ENCODE measurements around the gene PTOV1.
A peak's percentile ranks its signal among the peaks of the same experiment; 100 is the strongest.

PTOV1 gene

GRCh38 chr19:49850487-49851342 lies at the start of gene PTOV1:
Gene PTOV1 (plus strand): TSS chr19:49851159.
- Histone ChIP-seq H3K27me3 (ENCODE audit: control insufficient read depth, insufficient read depth, low read length) (no peaks in the 10 kb centered on the region), H3K4me1 (ENCODE audit: control insufficient read depth, insufficient read depth, low read length) (peaks cover 12% of the 10 kb centered on the region; the same call in 1 of the 2 replicates), H3K27ac (ENCODE audit: low read depth, low read length) (peak within 1 kb of the TSS; percentile 95), H3K4me3 (ENCODE audit: low read depth, low read length) (peak within 1 kb of the TSS; percentile 80), H3K9ac (ENCODE audit: low read length) (peak within 1 kb of the TSS; percentile 88), H3K9me3 (ENCODE audit: control insufficient read depth, insufficient read depth, low read depth, low read length) (no peaks in the 10 kb centered on the region; the same call in 1 of the 2 replicates), H3K36me3 (ENCODE audit: control insufficient read depth, insufficient read depth, low read length) (peaks cover 22% of the 10 kb centered on the region)

- no peak overlapping the region for H3K9ac ChIP-seq (ENCODE audit: low read length)
- no peaks in the 10 kb centered on the region for H3K27me3 ChIP-seq (ENCODE audit: control insufficient read depth, insufficient read depth, low read length)
- H3K36me3 ChIP-seq (ENCODE audit: control insufficient read depth, insufficient read depth, low read length), result peaks cover 61% of the 10 kb centered on the region
- no peaks in the 10 kb centered on the region for H3K9me3 ChIP-seq (ENCODE audit: control insufficient read depth, insufficient read depth, low read depth, low read length)
- no peak overlapping the region for H3K4me3 ChIP-seq (ENCODE audit: low read depth, low read length)
- H3K27ac ChIP-seq (ENCODE audit: low read depth, low read length), result no peak overlapping the region
- H3K4me1 ChIP-seq (ENCODE audit: control insufficient read depth, insufficient read depth, low read length), result peaks cover 8% of the 10 kb centered on the region
Measured at GRCh38 chr19:49801401-49801888, 49.5 kb upstream of the PTOV1 start.

- peak overlapping the region; percentile 43 for H3K4me3 ChIP-seq (ENCODE audit: low read depth, low read length)
- peaks cover 57% of the 10 kb centered on the region for H3K36me3 ChIP-seq (ENCODE audit: control insufficient read depth, insufficient read depth, low read length)
- no peak overlapping the region for H3K9ac ChIP-seq (ENCODE audit: low read length)
- no peaks in the 10 kb centered on the region for H3K9me3 ChIP-seq (ENCODE audit: control insufficient read depth, insufficient read depth, low read depth, low read length)
- H3K4me1 ChIP-seq (ENCODE audit: control insufficient read depth, insufficient read depth, low read length), result peaks cover 8% of the 10 kb centered on the region
- no peaks in the 10 kb centered on the region for H3K27me3 ChIP-seq (ENCODE audit: control insufficient read depth, insufficient read depth, low read length)
- no peak overlapping the region for H3K27ac ChIP-seq (ENCODE audit: low read depth, low read length)
Measured at GRCh38 chr19:49801966-49802661, 48.8 kb upstream of the PTOV1 start.

DNA sequence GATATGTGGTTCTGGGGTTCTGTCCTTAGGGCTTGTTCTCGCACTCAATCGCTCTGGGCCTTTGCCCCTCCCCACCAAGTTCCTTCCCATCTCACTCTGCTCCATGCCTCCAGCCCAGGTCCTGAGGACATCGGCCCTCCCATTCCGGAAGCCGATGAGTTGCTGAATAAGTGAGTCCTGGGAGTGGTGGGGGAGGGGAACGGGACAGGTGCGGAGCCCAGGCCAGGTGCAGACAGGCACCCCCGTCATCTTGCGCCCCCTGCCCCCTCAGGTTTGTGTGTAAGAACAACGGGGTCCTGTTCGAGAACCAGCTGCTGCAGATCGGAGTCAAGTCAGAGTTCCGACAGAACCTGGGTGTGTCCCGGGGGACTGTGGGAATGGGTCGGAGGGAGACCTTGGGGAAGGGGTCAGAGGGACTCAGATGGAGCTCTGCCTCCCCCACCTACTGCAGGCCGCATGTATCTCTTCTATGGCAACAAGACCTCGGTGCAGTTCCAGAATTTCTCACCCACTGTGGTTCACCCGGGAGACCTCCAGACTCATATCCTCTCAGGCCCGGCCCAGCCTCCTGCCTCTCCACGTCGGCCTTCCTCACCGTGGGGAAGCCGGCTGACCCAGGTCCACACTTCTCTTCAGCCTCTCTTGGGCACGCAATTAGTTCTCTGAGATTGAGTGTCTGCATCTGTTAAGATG lies 48.0 kb upstream of the PTOV1 start:
- Histone ChIP-seq H3K36me3 (ENCODE audit: control insufficient read depth, insufficient read depth, low read length) (peaks cover 55% of the 10 kb centered on the region), H3K9me3 (ENCODE audit: control insufficient read depth, insufficient read depth, low read depth, low read length) (no peaks in the 10 kb centered on the region), H3K27ac (ENCODE audit: low read depth, low read length) (0 out of 2 replicates have a peak overlapping the region, but pooled peaks have one; percentile 45), H3K9ac (ENCODE audit: low read length) (no peak overlapping the region), H3K27me3 (ENCODE audit: control insufficient read depth, insufficient read depth, low read length) (no peaks in the 10 kb centered on the region), H3K4me1 (ENCODE audit: control insufficient read depth, insufficient read depth, low read length) (peaks cover 10% of the 10 kb centered on the region), H3K4me3 (ENCODE audit: low read depth, low read length) (peak overlapping the region; percentile 43)

DNA sequence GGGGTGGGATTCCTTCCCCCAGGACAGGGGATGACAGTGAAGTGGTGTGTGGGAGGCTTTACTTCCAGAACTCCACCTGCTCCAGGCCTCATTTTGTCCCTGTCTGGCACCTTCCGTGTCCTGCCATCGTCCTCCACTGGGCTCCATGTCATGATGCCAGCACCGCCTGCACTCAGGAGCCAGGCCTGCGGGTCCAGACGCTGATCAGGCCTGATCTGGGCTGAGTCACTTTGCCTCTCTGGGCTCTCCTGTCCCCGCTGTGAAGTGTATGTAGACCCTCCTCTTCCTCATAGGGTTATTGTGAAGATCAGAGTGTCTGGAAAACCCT lies 47.5 kb upstream of the PTOV1 start:
- Histone ChIP-seq H3K9ac (ENCODE audit: low read length) (no peak overlapping the region), H3K4me3 (ENCODE audit: low read depth, low read length) (no peak overlapping the region), H3K27ac (ENCODE audit: low read depth, low read length) (no peak overlapping the region), H3K36me3 (ENCODE audit: control insufficient read depth, insufficient read depth, low read length) (peaks cover 51% of the 10 kb centered on the region), H3K4me1 (ENCODE audit: control insufficient read depth, insufficient read depth, low read length) (peaks cover 14% of the 10 kb centered on the region), H3K27me3 (ENCODE audit: control insufficient read depth, insufficient read depth, low read length) (no peaks in the 10 kb centered on the region), H3K9me3 (ENCODE audit: control insufficient read depth, insufficient read depth, low read depth, low read length) (no peaks in the 10 kb centered on the region)

GRCh38 chr19:49805822-49806619 lies 44.9 kb upstream of the PTOV1 start:
- H3K27ac ChIP-seq (ENCODE audit: low read depth, low read length), result no peak overlapping the region
- no peaks in the 10 kb centered on the region for H3K9me3 ChIP-seq (ENCODE audit: control insufficient read depth, insufficient read depth, low read depth, low read length)
- H3K4me1 ChIP-seq (ENCODE audit: control insufficient read depth, insufficient read depth, low read length), result peaks cover 22% of the 10 kb centered on the region
- peak overlapping the region; percentile 25; the same call in 1 of the 2 replicates for H3K4me3 ChIP-seq (ENCODE audit: low read depth, low read length)
- H3K36me3 ChIP-seq (ENCODE audit: control insufficient read depth, insufficient read depth, low read length), result peaks cover 27% of the 10 kb centered on the region
- no peak overlapping the region for H3K9ac ChIP-seq (ENCODE audit: low read length)
- H3K27me3 ChIP-seq (ENCODE audit: control insufficient read depth, insufficient read depth, low read length), result no peaks in the 10 kb centered on the region; the same call in 1 of the 2 replicates

GRCh38 chr19:49806620-49806959 lies 44.4 kb upstream of the PTOV1 start:
- no peaks in the 10 kb centered on the region for H3K9me3 ChIP-seq (ENCODE audit: control insufficient read depth, insufficient read depth, low read depth, low read length)
- H3K36me3 ChIP-seq (ENCODE audit: control insufficient read depth, insufficient read depth, low read length), result peaks cover 27% of the 10 kb centered on the region
- H3K27ac ChIP-seq (ENCODE audit: low read depth, low read length), result no peak overlapping the region
- no peak overlapping the region for H3K4me3 ChIP-seq (ENCODE audit: low read depth, low read length)
- no peaks in the 10 kb centered on the region; the same call in 1 of the 2 replicates for H3K27me3 ChIP-seq (ENCODE audit: control insufficient read depth, insufficient read depth, low read length)
- peaks cover 22% of the 10 kb centered on the region for H3K4me1 ChIP-seq (ENCODE audit: control insufficient read depth, insufficient read depth, low read length)
- H3K9ac ChIP-seq (ENCODE audit: low read length), result no peak overlapping the region

DNA sequence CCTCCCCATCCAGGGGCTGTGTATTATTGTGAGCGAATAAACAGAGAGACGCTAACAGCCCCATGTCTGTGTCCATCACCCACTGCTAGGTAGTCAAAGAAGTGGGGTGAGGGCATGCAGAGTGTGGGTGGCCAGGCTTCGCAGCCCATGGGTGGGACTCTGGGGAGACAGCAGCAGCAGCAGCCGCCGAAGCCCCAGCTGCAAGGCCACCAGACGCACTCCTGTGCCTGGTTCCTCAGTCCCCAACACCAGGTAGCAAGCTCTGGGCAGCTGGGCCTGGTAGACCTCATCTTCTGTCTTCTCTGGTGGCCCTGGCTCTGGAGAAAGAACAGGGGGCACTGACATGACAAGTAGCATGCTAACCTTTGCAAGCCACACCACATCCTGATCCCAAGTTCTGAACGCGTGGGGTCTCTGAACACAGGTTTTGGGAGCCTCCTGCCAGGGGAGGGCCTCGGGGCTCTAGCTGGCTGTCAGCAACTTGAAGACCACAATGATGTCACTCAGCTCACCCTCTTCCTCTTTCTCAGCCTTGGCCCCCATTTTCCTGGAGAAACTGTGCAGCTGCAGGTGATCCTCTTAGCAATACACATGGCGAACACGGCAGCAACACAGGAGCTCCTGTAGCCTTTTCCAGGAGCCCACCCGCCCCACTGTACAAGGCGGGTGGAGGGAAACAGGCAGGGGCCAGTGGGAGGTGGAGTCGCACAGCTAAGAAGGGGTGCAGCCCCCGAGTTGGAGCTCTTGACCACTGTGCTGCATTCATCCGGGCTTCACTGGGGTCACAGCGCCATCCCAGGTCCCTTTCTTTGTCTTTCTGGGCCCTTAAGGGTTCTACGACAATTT lies 43.7 kb upstream of the PTOV1 start:
- peaks cover 27% of the 10 kb centered on the region for H3K36me3 ChIP-seq (ENCODE audit: control insufficient read depth, insufficient read depth, low read length)
- H3K27ac ChIP-seq (ENCODE audit: low read depth, low read length), result no peak overlapping the region

GRCh38 chr19:49807904-49808675 lies 42.9 kb upstream of the PTOV1 start:
- H3K27ac ChIP-seq (ENCODE audit: low read depth, low read length), result no peak overlapping the region
- no peaks in the 10 kb centered on the region; the same call in 1 of the 2 replicates for H3K27me3 ChIP-seq (ENCODE audit: control insufficient read depth, insufficient read depth, low read length)
- H3K9me3 ChIP-seq (ENCODE audit: control insufficient read depth, insufficient read depth, low read depth, low read length), result no peaks in the 10 kb centered on the region
- H3K36me3 ChIP-seq (ENCODE audit: control insufficient read depth, insufficient read depth, low read length), result peaks cover 21% of the 10 kb centered on the region
- no peak overlapping the region for H3K9ac ChIP-seq (ENCODE audit: low read length)
- peak overlapping the region; percentile 54 for H3K4me3 ChIP-seq (ENCODE audit: low read depth, low read length)
- H3K4me1 ChIP-seq (ENCODE audit: control insufficient read depth, insufficient read depth, low read length), result peaks cover 23% of the 10 kb centered on the region

More for the DNA sequence above, 43.7 kb upstream of the PTOV1 start:
- Histone ChIP-seq H3K27me3 (ENCODE audit: control insufficient read depth, insufficient read depth, low read length) (no peaks in the 10 kb centered on the region; the same call in 1 of the 2 replicates), H3K9me3 (ENCODE audit: control insufficient read depth, insufficient read depth, low read depth, low read length) (no peaks in the 10 kb centered on the region), H3K4me3 (ENCODE audit: low read depth, low read length) (no peak overlapping the region), H3K9ac (ENCODE audit: low read length) (no peak overlapping the region), H3K4me1 (ENCODE audit: control insufficient read depth, insufficient read depth, low read length) (peaks cover 25% of the 10 kb centered on the region)
